Stimulated activated naive CD4-positive, alpha-beta T cell treated with Interleukin-2 at 50 U/mL for 16 hours (primary cell): ENCODE results near the gene MECP2.
"Not testable (repeated sequence)": the region's sequence is repeated elsewhere in the genome, so short reads cannot be mapped to it uniquely, and the experiment has no call there.

ENCODE experiments used
- DNase-seq: peaks from one replicate; lab custom pipeline; 2025; lab: John Stamatoyannopoulos, UW

MECP2 gene

GRCh38 chrX:154017766-154018517 is 79.6 kb downstream of the MECP2 start:
- DNase-seq, result no peak

GRCh38 chrX:154016366-154017076 is 81.0 kb downstream of the MECP2 start:
- no peak for DNase-seq

- DNase-seq, result no peak
These were observed 81.8 kb downstream of the MECP2 start for GRCh38 chrX:154015581-154016264.

- no peak for DNase-seq
These were observed 82.8 kb downstream of the MECP2 start for GRCh38 chrX:154014429-154015380.

- no peak for DNase-seq
These were observed 83.7 kb downstream of the MECP2 start for GRCh38 chrX:154013614-154014360.

- DNase-seq, result no peak
These were observed 84.5 kb downstream of the MECP2 start for GRCh38 chrX:154013001-154013421.

GRCh38 chrX:154012336-154012991 is 85.1 kb downstream of the MECP2 start:
- DNase-seq, result no peak

GRCh38 chrX:154011376-154012335 is 85.9 kb downstream of the MECP2 start:
- no peak for DNase-seq

- DNase-seq, result no peak
These were observed 87.0 kb downstream of the MECP2 start for GRCh38 chrX:154010330-154011087.

- no peak for DNase-seq
These were observed 89.0 kb downstream of the MECP2 start for GRCh38 chrX:154008521-154008920.

- no peak for DNase-seq
These were observed 90.6 kb downstream of the MECP2 start for GRCh38 chrX:154006947-154007346.

- DNase-seq, result no peak
These were observed 93.2 kb downstream of the MECP2 start for GRCh38 chrX:154004315-154004714.

GRCh38 chrX:154002215-154002719 is 95.2 kb downstream of the MECP2 start:
- DNase-seq, result peak; percentile 30

GRCh38 chrX:154000051-154000450 is 97.5 kb downstream of the MECP2 start:
- DNase-seq, result no peak

- DNase-seq, result no peak
These were observed 98.0 kb downstream of the MECP2 start for GRCh38 chrX:153999359-154000037.

- DNase-seq, result no peak
These were observed 102.0 kb downstream of the MECP2 start for GRCh38 chrX:153995504-153995903.

- not testable (repeated sequence) for DNase-seq
These were observed 103.1 kb downstream of the MECP2 start for GRCh38 chrX:153994398-153994797.

GRCh38 chrX:153993978-153994377 is 103.5 kb downstream of the MECP2 start:
- DNase-seq, result no peak
